HFF-Myc (cell line): Measurements from ENCODE around the gene FUT9.

ENCODE experiments used
- DNase-seq: peaks from one replicate; pipeline ENCODE4 v3.0.0-alpha.2; 2011; ENCODE audit warnings: low read depth; ENCODE audit errors: extremely low read depth
- H3K4me3 ChIP-seq: replicated peaks from 2 replicates; pipeline ENCODE4 v1.5.1; 2011; ENCODE audit warnings: low read depth, mild to moderate bottlenecking, control low read depth, low read length
- CTCF ChIP-seq: IDR thresholded peaks from 2 replicates; pipeline ENCODE4 v1.5.1; 2012; ENCODE audit warnings: mild to moderate bottlenecking, low read depth, low read length, control low read depth; ENCODE audit errors: missing control alignments

Gene FUT9

GRCh38 chr6:96014846-96015517, 792 bp upstream of the FUT9 start:
- no peak overlapping the region for H3K4me3 ChIP-seq

GRCh38 chr6:96016334-96017069, 728 bp downstream of the FUT9 start:
- H3K4me3 ChIP-seq = no peak overlapping the region
- no peak for TF ChIP-seq CTCF
- DNase-seq = no peak

More at GRCh38 chr6:96014846-96015517, 792 bp upstream of the FUT9 start:
- TF ChIP-seq CTCF = no peak
- no peak for DNase-seq

GRCh38 chr6:96017070-96017359, 1.2 kb downstream of the FUT9 start:
- TF ChIP-seq CTCF = no peak
- DNase-seq = no peak
- no peak overlapping the region for H3K4me3 ChIP-seq

- TF ChIP-seq CTCF = no peak
- no peak for DNase-seq
- H3K4me3 ChIP-seq = no peak overlapping the region
Measured at GRCh38 chr6:96022225-96022624, 6.5 kb downstream of the FUT9 start.

GRCh38 chr6:96032661-96033060, 16.9 kb downstream of the FUT9 start:
- TF ChIP-seq CTCF = no peak
- DNase-seq = no peak
- no peak overlapping the region for H3K4me3 ChIP-seq

GRCh38 chr6:96051555-96051954, 35.8 kb downstream of the FUT9 start:
- DNase-seq = no peak
- TF ChIP-seq CTCF = no peak
- no peak overlapping the region for H3K4me3 ChIP-seq
